Gastroesophageal sphincter (tissue), 4 donors: Measurements from ENCODE around the gene SIGLEC15. TPM values are rescaled to one million over a fixed set of nuclear protein-coding genes. Genes with fewer than 3 reads are reported as not detected.

Experiments
- ATAC-seq: fragments of 150-250 bp; one replicate; pipeline ENCODE4 v1.9.1; 2016; ENCODE audit warnings: mild to moderate bottlenecking, moderate library complexity
- H3K27ac ChIP-seq, 4 donors: fragments of 200-600 bp; sonication (generic) in 3 of 4; 1 replicate in 3 of 4; 2 replicates in 1 of 4; pipeline ENCODE4 v1.5.1; 2016 to 2019
- H3K27me3 ChIP-seq: fragments of 200-600 bp; sonication (generic); one replicate; pipeline ENCODE4 v1.5.1; 2019
- H3K36me3 ChIP-seq, 2 donors: fragments of 200-600 bp; sonication (generic); one replicate each; pipeline ENCODE4 v1.5.1; 2019; ENCODE audit warnings: control low read depth in 1 of 2
- H3K4me1 ChIP-seq, 3 donors: fragments of 200-600 bp; sonication (generic); 1 replicate in 2 of 3; 2 replicates in 1 of 3; pipeline ENCODE4 v1.5.1; 2016 to 2019; ENCODE audit warnings: control low read depth in 2 of 3
- H3K4me3 ChIP-seq, 2 donors: fragments of 200-600 bp; sonication (generic); one replicate each; pipeline ENCODE4 v1.5.1; 2019; ENCODE audit warnings: mild to moderate bottlenecking in 1 of 2, moderate library complexity in 1 of 2
- H3K9me3 ChIP-seq, 3 donors: fragments of 200-600 bp; sonication (generic); one replicate each; pipeline ENCODE4 v1.5.1; 2017 to 2019; ENCODE audit warnings: control low read depth in 2 of 3
- EP300 ChIP-seq: sonication (generic); formaldehyde crosslinking; IDR thresholded peaks from one replicate; pipeline ENCODE4 v1.6.1; 2017; ENCODE audit warnings: antibody characterized with exemption, mild to moderate bottlenecking
- POLR2A ChIP-seq, 2 donors: fragments of 450-650 bp; IDR thresholded peaks; one replicate each; pipeline ENCODE4 v1.6.1; 2017; ENCODE audit warnings: antibody characterized with exemption in 2 of 2, mild to moderate bottlenecking in 2 of 2, moderate library complexity in 1 of 2
- POLR2AphosphoS5 ChIP-seq: sonication (generic); formaldehyde crosslinking; IDR thresholded peaks from one replicate; pipeline ENCODE4 v1.6.1; 2017; ENCODE audit warnings: antibody characterized with exemption
- WGBS, 2 donors: methylation state at CpG; one replicate each; pipeline ENCODE4 v1.1.5; 2018; ENCODE audit warnings: low coverage in 1 of 2; 5-methylcytosine and 5-hydroxymethylcytosine counted together
- total RNA-seq, 4 donors: library from RNA; depleted of rRNA; stranded (reverse); fragments of >200 nt; gene quantifications; one replicate each; pipeline ENCODE4 v1.1.0, GENCODE V29; 2016
- TF ChIP-seq, protein P1 (sequence below), 4 experiments: fragments of 200-600 bp in 2 of 4; fragments of 450-650 bp in 2 of 4; sonication (generic) in 1 of 4; IDR thresholded peaks; one replicate each; pipeline ENCODE4 v1.5.1; 2017 to 2019; ENCODE audit warnings: antibody characterized with exemption in 4 of 4, mild to moderate bottlenecking in 2 of 4, moderate library complexity in 2 of 4

Gene SIGLEC15
- total RNA-seq, 4 donors from 2014 or later: 0.52 TPM; not detected in 3

- H3K9me3 ChIP-seq: peaks cover 0 to 12% (median 0%) of the 10 kb centered on the region in 3 donors
- H3K27ac ChIP-seq: no peak overlapping the region
- no peak overlapping the region for H3K4me3 ChIP-seq
- TF ChIP-seq, protein P1, sequence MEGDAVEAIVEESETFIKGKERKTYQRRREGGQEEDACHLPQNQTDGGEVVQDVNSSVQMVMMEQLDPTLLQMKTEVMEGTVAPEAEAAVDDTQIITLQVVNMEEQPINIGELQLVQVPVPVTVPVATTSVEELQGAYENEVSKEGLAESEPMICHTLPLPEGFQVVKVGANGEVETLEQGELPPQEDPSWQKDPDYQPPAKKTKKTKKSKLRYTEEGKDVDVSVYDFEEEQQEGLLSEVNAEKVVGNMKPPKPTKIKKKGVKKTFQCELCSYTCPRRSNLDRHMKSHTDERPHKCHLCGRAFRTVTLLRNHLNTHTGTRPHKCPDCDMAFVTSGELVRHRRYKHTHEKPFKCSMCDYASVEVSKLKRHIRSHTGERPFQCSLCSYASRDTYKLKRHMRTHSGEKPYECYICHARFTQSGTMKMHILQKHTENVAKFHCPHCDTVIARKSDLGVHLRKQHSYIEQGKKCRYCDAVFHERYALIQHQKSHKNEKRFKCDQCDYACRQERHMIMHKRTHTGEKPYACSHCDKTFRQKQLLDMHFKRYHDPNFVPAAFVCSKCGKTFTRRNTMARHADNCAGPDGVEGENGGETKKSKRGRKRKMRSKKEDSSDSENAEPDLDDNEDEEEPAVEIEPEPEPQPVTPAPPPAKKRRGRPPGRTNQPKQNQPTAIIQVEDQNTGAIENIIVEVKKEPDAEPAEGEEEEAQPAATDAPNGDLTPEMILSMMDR (IDR thresholded peaks at IDR 0.05): no peak
- TF ChIP-seq POLR2A (IDR thresholded peaks at IDR 0.05) (no peak), POLR2AphosphoS5 (no peak), EP300 (no peak)
- 82% methylated on average over 3 of the region's 3 CpGs; no CpG with 5 or more reads in 1 of the 2 donors for WGBS, 2 donors
- ATAC-seq: no peak
- H3K27me3 ChIP-seq: no peaks in the 10 kb centered on the region
- no peaks in the 10 kb centered on the region for H3K36me3 ChIP-seq
- peaks cover 0 to 7% (median 0%) of the 10 kb centered on the region in 3 donors for H3K4me1 ChIP-seq
These were observed 36.6 kb upstream of the SIGLEC15 start for GRCh38 chr18:45788861-45789260.

DNA sequence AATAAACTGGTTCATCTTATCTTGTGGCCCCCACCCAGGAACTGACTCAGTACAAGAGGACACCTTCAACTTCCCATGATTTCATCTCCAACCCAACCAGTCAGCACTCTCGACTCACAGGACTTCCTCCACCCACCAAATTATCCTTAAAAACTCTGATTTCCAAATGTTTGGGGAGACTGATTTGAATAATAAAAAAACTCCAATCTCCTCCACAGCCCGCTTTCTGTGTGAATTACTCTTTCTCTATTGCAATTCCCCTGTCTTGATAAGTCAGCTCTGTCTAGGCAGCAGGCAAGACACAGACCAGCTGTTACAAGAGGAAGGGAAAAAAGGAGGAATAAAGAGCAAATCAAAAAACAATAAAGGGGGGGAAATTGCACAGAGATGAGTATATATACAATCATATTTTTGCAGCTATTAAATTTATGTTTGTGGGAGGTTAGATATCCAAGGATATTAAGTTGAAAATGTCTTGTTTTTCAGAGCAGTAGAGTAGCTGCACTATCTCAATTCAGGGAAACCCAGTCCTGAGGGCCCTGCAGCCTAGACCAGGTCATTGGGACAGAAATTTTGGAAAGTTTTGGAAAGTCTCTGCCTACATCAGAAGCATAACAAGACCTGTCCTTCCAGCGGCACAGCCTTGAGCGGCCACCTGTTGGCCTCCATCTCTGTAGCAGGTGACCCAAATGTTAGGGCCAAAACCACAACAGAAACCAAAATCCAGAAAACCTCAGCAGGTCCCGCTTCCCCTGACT lies 32.8 kb upstream of the SIGLEC15 start:
- no peaks in the 10 kb centered on the region for H3K36me3 ChIP-seq
- TF ChIP-seq POLR2AphosphoS5 (no peak), POLR2A (IDR thresholded peaks at IDR 0.05) (no peak), EP300 (no peak)
- TF ChIP-seq, protein P1 (IDR thresholded peaks at IDR 0.05): no peak
- H3K4me3 ChIP-seq: no peak overlapping the region
- no peaks in the 10 kb centered on the region for H3K4me1 ChIP-seq
- no peak for ATAC-seq
- WGBS, 2 donors: 77 to 79% methylated on average over 3 to 5 of the region's 5 CpGs
- peaks cover 0 to 12% (median 0%) of the 10 kb centered on the region in 3 donors for H3K9me3 ChIP-seq
- no peak overlapping the region for H3K27ac ChIP-seq
- no peaks in the 10 kb centered on the region for H3K27me3 ChIP-seq

DNA sequence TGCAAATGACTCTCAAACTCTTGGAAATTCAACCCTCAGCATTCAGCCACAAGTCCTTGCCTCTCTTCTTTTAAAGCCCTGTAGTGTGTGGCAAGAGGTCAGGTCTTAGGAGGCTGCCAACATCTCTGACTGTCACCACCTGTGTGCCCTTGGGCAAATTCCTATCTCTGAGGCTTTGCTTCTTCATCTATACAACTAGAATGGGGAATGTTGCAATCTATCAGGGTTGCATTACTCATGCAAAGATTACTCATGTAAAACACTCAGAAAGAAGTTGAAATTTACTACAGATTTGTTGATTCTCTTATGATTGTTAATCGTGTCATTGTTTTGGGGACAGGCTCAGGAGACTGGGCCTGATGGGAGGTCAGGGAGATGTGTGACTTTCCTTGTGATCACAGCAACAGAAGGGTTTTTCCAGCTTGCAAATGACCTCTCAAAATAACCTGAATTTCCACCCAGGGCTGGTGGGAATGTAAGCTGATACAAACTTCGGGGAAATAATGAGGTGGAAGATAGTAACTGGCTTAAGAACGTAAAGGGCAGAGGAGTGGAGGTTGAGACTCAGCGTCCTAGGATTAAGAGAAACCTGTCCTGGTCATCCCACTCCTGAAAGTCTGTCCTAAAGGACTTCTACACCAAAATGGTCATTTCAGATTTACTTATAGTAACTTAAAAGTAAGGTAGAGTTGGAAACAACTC lies 32.1 kb upstream of the SIGLEC15 start:
- Histone ChIP-seq H3K36me3 (no peaks in the 10 kb centered on the region), H3K27ac (no peak overlapping the region), H3K9me3 (peaks cover 0 to 12% (median 0%) of the 10 kb centered on the region in 3 donors), H3K4me1 (no peaks in the 10 kb centered on the region), H3K27me3 (no peaks in the 10 kb centered on the region), H3K4me3 (no peak overlapping the region)
- TF ChIP-seq POLR2AphosphoS5 (no peak), EP300 (no peak), POLR2A (IDR thresholded peaks at IDR 0.05) (no peak)
- TF ChIP-seq, protein P1 (IDR thresholded peaks at IDR 0.05): no peak
- ATAC-seq: no peak
- 62 to 64% methylated on average over 4 of the region's 4 CpGs for WGBS, 2 donors

- no peak for TF ChIP-seq POLR2AphosphoS5
- no peak for TF ChIP-seq EP300
- TF ChIP-seq POLR2A (IDR thresholded peaks at IDR 0.05): no peak
- TF ChIP-seq, protein P1 (IDR thresholded peaks at IDR 0.05): no peak
- Histone ChIP-seq H3K4me3 (no peak overlapping the region), H3K9me3 (peaks cover 0 to 17% (median 0%) of the 10 kb centered on the region in 3 donors), H3K27ac (no peak overlapping the region), H3K4me1 (no peaks in the 10 kb centered on the region), H3K36me3 (no peaks in the 10 kb centered on the region), H3K27me3 (no peaks in the 10 kb centered on the region)
- no peak for ATAC-seq
- 100% methylated on average over 1 of the region's 1 CpG; no CpG with 5 or more reads in 1 of the 2 donors for WGBS, 2 donors
These were observed 24.0 kb upstream of the SIGLEC15 start for GRCh38 chr18:45801416-45802004.
